OCI-LY7 (cell line): ENCODE data around the gene FBH1.

ENCODE experiments used
- CTCF ChIP-seq: fragments of 200-600 bp; sonication (generic); conservative IDR thresholded peaks from 2 replicates; pipeline ENCODE4 v1.5.1; 2014; ENCODE audit warnings: mild to moderate bottlenecking, antibody characterized with exemption, low read length, moderate library complexity, mixed read lengths
- EZH2phosphoT487 ChIP-seq: fragments of 200-600 bp; sonication (generic); IDR thresholded peaks from 2 replicates; pipeline ENCODE4 v1.6.1; 2018; ENCODE audit warnings: low read depth, borderline replicate concordance, mild to moderate bottlenecking, mixed run types, antibody characterized with exemption, low read length, moderate library complexity, mixed read lengths

- TF ChIP-seq CTCF = no peak
- no peak for TF ChIP-seq EZH2phosphoT487
Measured at GRCh38 chr10:5953676-5954075, 63.6 kb downstream of the FBH1 start.
